HG03039 (cell line): ENCODE results near the gene UBE2G1.
"Not testable (repeated sequence)": the region's sequence is repeated elsewhere in the genome, so short reads cannot be mapped to it uniquely, and the experiment has no call there.

ENCODE experiments used
- ATAC-seq: cut with Tn5 transposase; IDR thresholded peaks from one replicate; pipeline ENCODE4 v1.9.1; 2021; ENCODE audit warnings: mild to moderate bottlenecking, moderate library complexity; ENCODE audit not compliant: unreplicated experiment

Gene UBE2G1

GRCh38 chr17:4375796-4376440 lies 9.4 kb upstream of the UBE2G1 start:
- ATAC-seq, result not testable (repeated sequence)

GRCh38 chr17:4375039-4375748 lies 8.7 kb upstream of the UBE2G1 start:
- peak; percentile 65 for ATAC-seq

DNA sequence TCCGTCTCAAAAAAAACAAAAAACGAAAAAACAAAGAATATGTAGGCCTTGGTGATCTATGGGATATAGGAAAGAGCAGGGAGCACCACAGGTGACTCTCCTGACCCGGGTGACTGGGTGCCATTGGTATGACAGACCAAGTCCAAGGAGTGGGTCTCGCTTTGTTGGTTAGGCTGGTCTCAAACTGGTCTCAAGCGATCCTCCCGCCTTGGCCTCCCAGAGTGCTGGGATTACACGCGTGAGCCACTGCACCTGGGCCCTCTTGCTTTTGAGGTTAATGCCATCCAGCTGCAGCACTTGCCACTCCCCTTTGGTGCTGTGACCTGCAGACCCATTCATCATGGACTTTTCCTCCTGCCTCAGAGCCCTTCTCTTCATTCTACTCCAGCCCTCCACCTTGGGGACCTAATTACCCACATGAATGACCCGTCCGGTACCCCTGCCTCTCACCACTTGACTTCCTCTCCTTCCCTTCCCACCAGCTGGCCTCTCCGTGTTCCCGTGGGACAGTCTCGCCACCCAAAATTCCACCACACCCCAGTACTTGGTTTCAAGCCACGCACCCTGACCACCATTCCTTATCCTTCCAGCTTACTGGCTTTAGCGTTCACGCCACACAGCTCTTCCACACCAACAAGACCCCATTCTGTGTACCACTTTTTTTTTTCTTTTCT lies 3.2 kb upstream of the UBE2G1 start:
- no peak for ATAC-seq

- no peak for ATAC-seq
Measured at GRCh38 chr17:4368341-4368740, 1.9 kb upstream of the UBE2G1 start.

- not testable (repeated sequence) for ATAC-seq
Measured at GRCh38 chr17:4367177-4367576, 702 bp upstream of the UBE2G1 start.

DNA sequence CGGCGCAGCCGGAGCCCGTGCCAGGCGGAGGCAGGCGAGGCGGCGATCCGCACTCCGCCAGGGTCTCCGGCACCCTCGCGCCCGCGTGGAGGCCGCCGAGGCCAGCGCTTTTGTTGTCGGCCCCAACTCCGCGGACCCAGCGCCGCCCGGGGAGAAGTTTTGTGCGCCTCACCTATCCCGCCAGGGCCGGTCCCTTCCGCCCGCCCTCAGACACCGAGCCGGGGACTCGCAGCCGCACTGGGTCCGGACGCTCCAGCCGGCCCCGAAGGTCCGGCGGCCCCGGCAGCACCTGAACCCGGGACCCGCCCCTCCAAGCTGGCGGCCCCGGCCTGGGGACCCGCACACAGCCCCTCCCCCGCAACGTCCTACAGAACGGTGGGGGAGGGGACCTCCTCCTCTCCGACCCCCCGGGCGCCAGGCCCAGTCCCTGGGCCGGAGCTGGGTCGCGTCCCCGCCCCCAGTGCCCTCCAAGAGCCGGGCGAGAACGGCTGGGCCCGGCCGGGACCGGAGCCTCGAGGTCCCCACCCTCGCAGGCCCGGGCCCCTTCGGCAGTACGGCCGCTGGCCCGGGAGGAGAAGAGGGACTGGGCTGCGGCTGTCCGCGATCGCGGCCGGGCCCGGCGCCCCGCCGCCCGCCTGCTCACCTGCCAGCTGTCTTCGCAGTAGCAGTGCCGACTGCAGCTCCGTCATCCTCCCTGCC lies 698 bp downstream of the UBE2G1 start:
- peak; percentile 19 for ATAC-seq

GRCh38 chr17:4365103-4365627 lies 1.3 kb downstream of the UBE2G1 start:
- ATAC-seq, result peak; percentile 44

DNA sequence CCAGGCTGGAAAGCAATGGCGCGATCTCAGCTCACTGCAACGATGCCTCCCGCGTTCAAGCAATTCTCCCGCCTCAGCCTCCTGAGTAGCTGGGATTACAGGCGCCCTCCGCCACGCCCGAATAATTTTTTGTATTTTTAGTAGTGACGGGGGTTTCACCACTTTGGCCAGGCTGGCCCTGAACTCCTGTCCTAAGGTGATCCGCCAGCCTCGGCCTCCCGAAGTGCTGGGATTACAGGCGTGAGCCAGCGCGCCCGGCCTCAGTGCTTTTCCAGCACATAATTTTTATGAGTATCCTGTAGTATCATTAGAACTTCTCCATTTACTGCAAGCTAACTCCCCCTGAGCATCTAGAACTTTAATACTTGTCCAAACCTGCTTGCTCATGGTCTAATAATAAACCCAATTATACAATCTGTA lies 1.8 kb downstream of the UBE2G1 start:
- ATAC-seq, result no peak

- ATAC-seq, result no peak
Measured at GRCh38 chr17:4362141-4362540, 4.3 kb downstream of the UBE2G1 start.

DNA sequence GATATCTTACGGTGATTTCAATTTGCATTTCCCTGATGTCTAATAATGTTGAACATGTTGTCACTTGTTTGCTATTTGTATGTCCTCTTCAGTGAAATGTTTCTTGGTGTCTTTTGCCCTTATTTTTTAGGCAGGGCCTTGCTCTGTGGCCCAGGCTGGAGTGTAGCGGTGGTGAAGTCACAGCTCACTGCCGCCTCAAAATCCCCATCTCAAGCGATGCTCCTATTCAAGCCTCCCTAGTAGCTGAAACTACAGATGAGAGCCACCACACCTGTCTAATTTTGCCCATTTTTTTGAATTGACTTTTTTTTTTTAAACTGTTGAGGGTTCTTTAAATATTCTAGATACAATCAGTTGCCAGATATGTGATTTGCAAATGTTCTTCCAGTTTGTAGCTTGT lies 8.3 kb downstream of the UBE2G1 start:
- ATAC-seq, result no peak

GRCh38 chr17:4357671-4358070 lies 8.8 kb downstream of the UBE2G1 start:
- no peak for ATAC-seq

- ATAC-seq, result no peak
Measured at GRCh38 chr17:4357030-4357628, 9.3 kb downstream of the UBE2G1 start.

DNA sequence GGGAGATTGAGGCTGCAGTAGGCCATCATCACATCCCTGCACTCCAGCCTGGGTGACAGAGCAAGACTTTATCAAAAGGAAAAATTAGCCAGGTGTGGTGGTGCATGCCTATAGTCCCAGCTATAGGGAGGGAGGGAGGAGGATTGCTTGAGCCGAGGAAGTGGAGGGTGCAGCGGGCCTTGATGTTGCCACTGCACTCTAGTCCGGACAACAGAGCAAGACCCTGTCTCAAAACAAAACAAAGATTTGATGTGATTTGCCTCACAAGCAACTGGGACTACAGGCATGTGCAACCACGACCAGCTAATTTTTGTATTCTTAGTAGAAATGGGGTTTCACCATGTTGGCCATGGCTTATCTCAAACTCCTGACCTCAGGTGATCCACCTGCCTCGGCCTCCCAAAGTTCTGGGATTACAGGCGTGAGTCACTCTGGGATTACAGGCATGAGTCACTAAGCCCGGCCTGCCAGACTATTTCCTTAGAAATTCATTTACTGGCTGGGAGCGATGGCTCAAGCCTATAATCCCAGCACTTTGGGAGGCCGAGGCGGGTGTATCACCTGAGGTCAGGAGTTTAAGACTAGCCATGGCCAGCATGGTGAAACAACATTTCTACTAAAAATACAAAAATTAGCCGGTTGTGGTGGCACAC lies 11.5 kb downstream of the UBE2G1 start:
- no peak for ATAC-seq

- ATAC-seq, result no peak
Measured at GRCh38 chr17:4354206-4354605, 12.3 kb downstream of the UBE2G1 start.

- not testable (repeated sequence) for ATAC-seq
Measured at GRCh38 chr17:4350214-4350613, 16.3 kb downstream of the UBE2G1 start.

DNA sequence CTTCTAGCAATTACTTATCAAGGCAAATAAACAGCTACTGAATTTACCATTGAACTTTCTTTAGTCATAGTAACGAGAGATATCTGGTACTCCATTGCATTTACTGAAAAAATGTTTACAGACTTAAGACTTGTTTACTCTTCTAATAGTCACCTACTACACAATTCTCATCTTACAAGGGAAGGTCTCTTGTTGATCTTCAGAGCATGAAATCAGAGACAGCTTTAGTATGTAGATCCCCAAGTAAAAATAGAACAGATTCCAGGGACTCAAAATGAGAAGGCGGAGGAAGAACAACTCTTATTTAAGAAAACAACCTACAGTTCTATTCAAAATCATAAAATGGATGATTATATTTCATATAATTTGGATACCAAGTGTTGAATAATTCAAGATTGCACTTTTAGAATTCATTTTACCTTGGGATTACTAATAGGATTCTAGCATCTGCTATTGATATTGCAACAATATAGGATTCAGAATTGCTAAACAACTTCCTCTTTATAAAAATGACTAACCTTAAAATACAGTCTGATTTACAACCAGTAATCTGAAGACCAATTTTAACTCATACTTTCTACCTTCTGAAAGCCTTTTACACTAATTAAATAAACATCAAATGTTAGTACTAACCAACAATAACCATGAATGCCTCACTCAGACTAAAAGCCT lies 20.8 kb downstream of the UBE2G1 start:
- no peak for ATAC-seq

DNA sequence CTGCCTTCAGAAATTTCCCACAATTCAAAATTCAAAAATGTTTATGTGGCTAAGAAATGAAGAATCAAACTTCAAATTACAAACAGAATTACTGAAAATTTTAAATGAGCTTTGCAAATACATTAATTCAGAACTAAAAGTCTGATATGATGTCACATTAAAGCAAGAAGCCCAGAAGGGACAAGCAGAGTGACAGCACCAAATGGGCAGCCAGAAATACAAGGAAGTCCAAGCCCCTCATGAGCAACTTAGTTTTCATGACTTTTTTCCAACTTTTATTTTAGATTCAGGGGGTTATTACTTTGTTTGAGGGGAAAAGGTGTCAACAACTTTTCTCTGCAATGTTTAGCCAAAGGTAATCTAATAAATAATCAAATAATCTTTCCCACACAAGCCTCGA lies 21.5 kb downstream of the UBE2G1 start:
- ATAC-seq, result no peak

GRCh38 chr17:4342535-4342934 lies 23.9 kb downstream of the UBE2G1 start:
- no peak for ATAC-seq

GRCh38 chr17:4341616-4341977 lies 24.9 kb downstream of the UBE2G1 start:
- no peak for ATAC-seq
